PC-9 (cell line): Measurements from ENCODE around the gene ST6GALNAC1. TPM values are rescaled to one million over a fixed set of nuclear protein-coding genes. Genes with fewer than 3 reads are reported as not detected.

Experiments
- BruUV-seq: library from RNA; stranded (reverse); fragments of 400-500 nt; replicated peaks from 2 replicates; lab custom pipeline; 2021; lab: Mats Ljungman, UMichigan
- CTCF ChIA-PET: fragments of 300-600 bp; sonication (Branson Sonifier 250); formaldehyde crosslinking; loops from one replicate; lab custom pipeline; 2022; ENCODE audit warnings: antibody characterized with exemption; lab: Charles Lee
- POLR2A ChIA-PET: fragments of 300-600 bp; sonication (Branson Sonifier 250); formaldehyde crosslinking; loops from one replicate; lab custom pipeline; 2022; ENCODE audit warnings: antibody characterized with exemption; ENCODE audit not compliant: unreplicated experiment; lab: Charles Lee
- DNase-seq, 2 experiments: peaks; one replicate each; pipeline versions ENCODE4 v3.0.0 to v3.0.0-alpha.2; 2015 to 2022; ENCODE audit warnings: mixed read lengths in 1 of 2
- H2AFZ ChIP-seq: fragments of 200-600 bp; sonication (generic); 2 replicates; pipeline ENCODE4 v1.8.1; 2017; ENCODE audit warnings: antibody characterized with exemption
- H3F3A ChIP-seq: fragments of 200-600 bp; sonication (generic); 2 replicates; pipeline ENCODE4 v1.8.1; 2017; ENCODE audit warnings: antibody characterized with exemption, mild to moderate bottlenecking, low read depth; ENCODE audit not compliant: insufficient read depth
- H3K27ac ChIP-seq: fragments of 200-600 bp; sonication (generic); 2 replicates; pipeline ENCODE4 v1.6.1; 2016; ENCODE audit warnings: mixed run types
- H3K27me3 ChIP-seq: fragments of 200-600 bp; sonication (generic); 2 replicates; pipeline ENCODE4 v1.6.1; 2016; ENCODE audit warnings: low read depth, mixed run types; ENCODE audit not compliant: insufficient read depth
- H3K36me3 ChIP-seq: fragments of 200-600 bp; sonication (generic); 2 replicates; pipeline ENCODE4 v1.6.1; 2016; ENCODE audit warnings: low read depth, mixed run types
- H3K4me1 ChIP-seq: fragments of 200-600 bp; sonication (generic); replicated peaks from 2 replicates; pipeline ENCODE4 v1.6.1; 2016; ENCODE audit warnings: mixed run types; ENCODE audit not compliant: insufficient read depth
- H3K4me2 ChIP-seq: fragments of 200-600 bp; sonication (generic); 2 replicates; pipeline ENCODE4 v1.6.1; 2017; ENCODE audit warnings: mixed run types
- H3K4me3 ChIP-seq: fragments of 200-600 bp; sonication (generic); 2 replicates; pipeline ENCODE4 v1.6.1; 2016; ENCODE audit warnings: mixed run types
- H3K79me2 ChIP-seq: fragments of 200-600 bp; sonication (generic); 2 replicates; pipeline ENCODE4 v1.6.1; 2017; ENCODE audit warnings: low read depth, mixed run types
- H3K9me2 ChIP-seq: fragments of 200-600 bp; sonication (generic); 2 replicates; pipeline ENCODE4 v1.8.1; 2017; ENCODE audit warnings: mild to moderate bottlenecking; ENCODE audit not compliant: insufficient read depth
- H3K9me3 ChIP-seq: fragments of 200-600 bp; sonication (generic); 2 replicates; pipeline ENCODE4 v1.8.1; 2016; ENCODE audit warnings: low read depth; ENCODE audit not compliant: insufficient read depth
- H4K20me1 ChIP-seq: fragments of 200-600 bp; sonication (generic); 2 replicates; pipeline ENCODE4 v1.8.1; 2017; ENCODE audit not compliant: insufficient read depth
- CTCF ChIP-seq: fragments of 200-600 bp; sonication (generic); conservative IDR thresholded peaks from 2 replicates; pipeline ENCODE4 v1.6.1; 2017; ENCODE audit warnings: mixed run types, antibody characterized with exemption, mild to moderate bottlenecking, moderate library complexity
- EZH2 ChIP-seq: fragments of 200-600 bp; sonication (generic); IDR thresholded peaks from 2 replicates; pipeline ENCODE4 v1.8.0; 2017; ENCODE audit warnings: antibody characterized with exemption, low read depth
- intact Hi-C: fragments of 100-400 bp; cut with micrococcal nuclease; formaldehyde crosslinking; loops from one replicate; pipeline ENCODE4 v1.10.0; 2022; ENCODE audit not compliant: unreplicated experiment
- total RNA-seq: library from RNA; stranded (reverse); gene quantifications from 2 replicates; pipeline ENCODE4 v1.2.3, GENCODE V29; 2021

ST6GALNAC1 gene
- total RNA-seq, 1 experiment from 2014 or later: 0.76 TPM

DNA sequence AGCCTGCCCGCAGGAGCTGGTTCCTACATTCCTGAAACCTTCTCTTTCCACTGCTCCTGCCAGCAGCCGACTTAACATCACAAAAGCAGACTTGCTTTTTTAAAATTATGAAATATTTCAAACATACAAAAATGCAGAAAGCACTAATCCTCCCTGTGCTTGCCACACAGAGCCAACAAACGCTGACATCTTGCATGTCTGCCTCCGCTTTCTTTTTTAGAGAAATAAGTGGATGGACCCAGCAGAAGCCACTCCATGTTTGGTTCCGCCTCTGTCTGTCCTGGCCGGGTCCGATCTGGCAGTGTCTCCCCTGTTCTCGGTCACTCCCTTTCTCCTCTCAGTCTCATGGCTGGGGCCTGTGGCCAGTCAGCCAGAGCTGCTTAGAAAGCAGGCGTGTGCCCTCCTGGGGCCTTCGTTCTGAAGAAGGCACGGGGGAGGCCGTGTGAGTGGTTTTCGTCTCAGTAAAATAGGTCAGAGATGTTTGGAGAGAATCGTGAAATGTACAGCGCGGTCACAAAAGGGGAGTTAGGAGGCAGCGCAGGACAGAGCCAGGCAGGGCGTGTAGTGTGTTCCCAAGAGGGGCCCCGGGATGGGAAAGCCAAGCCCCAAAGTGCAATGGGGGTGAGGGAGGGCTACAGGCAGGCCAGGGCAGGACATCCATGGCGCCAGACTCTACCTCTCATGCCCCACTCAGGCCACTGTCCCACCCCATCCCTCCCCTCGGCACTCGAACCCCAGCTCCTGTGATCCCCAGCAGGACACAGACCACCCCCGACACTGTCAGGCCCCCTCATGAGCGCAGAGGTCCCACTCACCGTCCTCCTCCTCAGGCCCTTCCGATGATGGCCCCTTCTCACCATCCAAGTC lies 44.0 kb upstream of the ST6GALNAC1 start:
- Histone ChIP-seq H3K27ac (no peak overlapping the region), H3K4me2 (no peak overlapping the region), H4K20me1 (no peaks in the 10 kb centered on the region), H3K27me3 (no peaks in the 10 kb centered on the region), H3K79me2 (no peaks in the 10 kb centered on the region), H3K4me1 (no peaks in the 10 kb centered on the region), H3K9me2 (no peaks in the 10 kb centered on the region), H3K9me3 (no peaks in the 10 kb centered on the region), H3K4me3 (no peak overlapping the region), H3F3A (no peaks in the 10 kb centered on the region), H2AFZ (no peak overlapping the region), H3K36me3 (no peaks in the 10 kb centered on the region)
- no peak for DNase-seq
- TF ChIP-seq EZH2: no peak
- TF ChIP-seq CTCF: no peak
- intact Hi-C loops: no loop called here
- ChIA-PET CTCF (no interaction called here), POLR2A (no interaction called here)
- no TSS peak for BruUV-seq

- Histone ChIP-seq H3K4me3 (no peak overlapping the region), H3K27ac (no peak overlapping the region), H3K9me3 (no peaks in the 10 kb centered on the region), H3K79me2 (no peaks in the 10 kb centered on the region), H3K4me1 (no peaks in the 10 kb centered on the region), H3K9me2 (no peaks in the 10 kb centered on the region), H3K27me3 (no peaks in the 10 kb centered on the region), H3F3A (no peaks in the 10 kb centered on the region), H3K4me2 (no peak overlapping the region), H2AFZ (no peak overlapping the region), H4K20me1 (no peaks in the 10 kb centered on the region), H3K36me3 (no peaks in the 10 kb centered on the region)
- ChIA-PET POLR2A (no interaction called here), CTCF (interaction anchor here (0.5 kb wide), 1 partner anchor 184 kb away, joined by 3 read pairs; no protein-coding TSS in a partner anchor)
- intact Hi-C loops: no loop called here
- no TSS peak for BruUV-seq
- TF ChIP-seq CTCF: no peak
- no peak for TF ChIP-seq EZH2
- no peak for DNase-seq
These were observed 43.2 kb upstream of the ST6GALNAC1 start for GRCh38 chr17:76686538-76687297.

DNA sequence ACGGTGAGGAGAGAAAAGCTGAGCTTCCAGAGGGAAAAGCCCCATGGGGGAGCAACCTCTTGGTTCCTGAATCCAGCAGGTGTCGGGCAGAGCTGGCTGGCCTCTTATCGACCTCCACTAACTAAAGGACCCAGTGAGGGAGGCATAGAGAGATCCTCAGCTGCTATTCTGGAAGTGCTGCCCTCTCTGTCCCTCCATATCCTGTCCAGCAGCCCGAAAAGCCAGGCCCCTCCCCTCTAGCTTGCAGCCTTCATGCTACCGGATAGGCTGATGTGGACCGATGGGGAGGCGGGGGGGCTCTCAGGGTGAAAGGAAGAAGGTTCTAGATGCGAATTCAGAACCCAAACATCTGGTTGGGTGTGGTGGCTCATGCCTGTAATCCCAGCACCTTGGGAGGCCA lies 42.3 kb upstream of the ST6GALNAC1 start:
- no peaks in the 10 kb centered on the region for H3K27me3 ChIP-seq
- no peak for TF ChIP-seq CTCF
- no peak for TF ChIP-seq EZH2
- no peaks in the 10 kb centered on the region for H3K36me3 ChIP-seq
- intact Hi-C loops: no loop called here
- no peaks in the 10 kb centered on the region for H3F3A ChIP-seq
- no peaks in the 10 kb centered on the region for H4K20me1 ChIP-seq
- BruUV-seq: no TSS peak
- ChIA-PET CTCF (interaction anchor here (0.6 kb wide), 1 partner anchor 14 kb away, joined by 4 read pairs; no protein-coding TSS in a partner anchor), POLR2A (no interaction called here)
- no peak overlapping the region for H3K27ac ChIP-seq
- H3K79me2 ChIP-seq: no peaks in the 10 kb centered on the region
- no peak overlapping the region for H3K4me2 ChIP-seq
- no peaks in the 10 kb centered on the region for H3K9me3 ChIP-seq
- H3K4me1 ChIP-seq: no peaks in the 10 kb centered on the region
- no peak overlapping the region for H3K4me3 ChIP-seq
- no peaks in the 10 kb centered on the region for H3K9me2 ChIP-seq
- no peak overlapping the region for H2AFZ ChIP-seq
- DNase-seq: no peak
